AG09319 (cell line): ENCODE data around the gene SYNC.
"Not testable (repeated sequence)": the region's sequence is repeated elsewhere in the genome, so short reads cannot be mapped to it uniquely, and the experiment has no call there.

Experiments
- DNase-seq: peaks from one replicate; pipeline ENCODE4 v3.0.0-alpha.2; 2010; ENCODE audit warnings: low read depth; ENCODE audit errors: extremely low read depth
- TF ChIP-seq, protein P1 (sequence below): IDR thresholded peaks from 2 replicates; pipeline ENCODE4 v1.5.1; 2011; ENCODE audit warnings: low read depth, mild to moderate bottlenecking, inconsistent platforms, low read length, moderate library complexity

The SYNC gene

DNA sequence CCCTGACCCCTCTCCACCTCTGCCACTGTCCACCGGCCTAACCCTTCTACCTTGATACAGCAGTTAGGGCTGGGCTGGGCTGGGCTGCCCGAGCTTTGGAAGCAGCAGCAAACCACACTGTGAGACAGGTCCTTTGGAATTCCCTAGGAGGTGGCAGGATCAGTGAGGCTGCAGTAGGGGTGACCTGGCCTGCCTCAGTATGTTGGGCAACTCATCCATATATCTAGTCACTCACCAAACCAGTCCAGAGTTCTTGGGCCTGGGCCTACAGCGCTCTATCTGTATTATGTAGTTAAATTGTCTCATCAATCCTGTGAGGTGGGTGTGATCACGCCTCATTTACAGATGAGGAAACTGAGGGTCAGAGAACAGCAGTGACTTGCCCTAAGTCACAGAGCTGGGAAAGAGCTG lies 13.3 kb upstream of the SYNC start:
- no peak for DNase-seq
- TF ChIP-seq, protein P1, sequence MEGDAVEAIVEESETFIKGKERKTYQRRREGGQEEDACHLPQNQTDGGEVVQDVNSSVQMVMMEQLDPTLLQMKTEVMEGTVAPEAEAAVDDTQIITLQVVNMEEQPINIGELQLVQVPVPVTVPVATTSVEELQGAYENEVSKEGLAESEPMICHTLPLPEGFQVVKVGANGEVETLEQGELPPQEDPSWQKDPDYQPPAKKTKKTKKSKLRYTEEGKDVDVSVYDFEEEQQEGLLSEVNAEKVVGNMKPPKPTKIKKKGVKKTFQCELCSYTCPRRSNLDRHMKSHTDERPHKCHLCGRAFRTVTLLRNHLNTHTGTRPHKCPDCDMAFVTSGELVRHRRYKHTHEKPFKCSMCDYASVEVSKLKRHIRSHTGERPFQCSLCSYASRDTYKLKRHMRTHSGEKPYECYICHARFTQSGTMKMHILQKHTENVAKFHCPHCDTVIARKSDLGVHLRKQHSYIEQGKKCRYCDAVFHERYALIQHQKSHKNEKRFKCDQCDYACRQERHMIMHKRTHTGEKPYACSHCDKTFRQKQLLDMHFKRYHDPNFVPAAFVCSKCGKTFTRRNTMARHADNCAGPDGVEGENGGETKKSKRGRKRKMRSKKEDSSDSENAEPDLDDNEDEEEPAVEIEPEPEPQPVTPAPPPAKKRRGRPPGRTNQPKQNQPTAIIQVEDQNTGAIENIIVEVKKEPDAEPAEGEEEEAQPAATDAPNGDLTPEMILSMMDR = no peak

DNA sequence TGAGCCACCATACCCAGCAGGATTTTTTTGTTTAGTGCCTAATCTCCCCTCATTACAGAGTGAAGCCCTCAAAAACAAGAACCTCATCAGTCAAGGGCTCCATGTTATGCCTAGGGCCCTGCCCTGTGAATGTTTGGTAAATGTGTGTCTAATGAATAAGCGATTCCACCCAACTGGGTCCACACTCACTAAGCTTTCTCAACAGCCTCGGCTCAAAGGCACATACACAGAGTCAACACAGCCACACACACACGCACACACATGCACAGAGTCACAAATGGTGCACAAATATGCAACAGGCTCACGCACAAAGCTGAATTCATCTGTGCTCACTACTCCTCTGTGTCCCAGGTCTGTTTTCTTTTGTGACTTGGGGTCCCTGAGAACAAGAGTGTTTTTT lies 11.7 kb upstream of the SYNC start:
- DNase-seq = no peak
- TF ChIP-seq, protein P1 = no peak

DNA sequence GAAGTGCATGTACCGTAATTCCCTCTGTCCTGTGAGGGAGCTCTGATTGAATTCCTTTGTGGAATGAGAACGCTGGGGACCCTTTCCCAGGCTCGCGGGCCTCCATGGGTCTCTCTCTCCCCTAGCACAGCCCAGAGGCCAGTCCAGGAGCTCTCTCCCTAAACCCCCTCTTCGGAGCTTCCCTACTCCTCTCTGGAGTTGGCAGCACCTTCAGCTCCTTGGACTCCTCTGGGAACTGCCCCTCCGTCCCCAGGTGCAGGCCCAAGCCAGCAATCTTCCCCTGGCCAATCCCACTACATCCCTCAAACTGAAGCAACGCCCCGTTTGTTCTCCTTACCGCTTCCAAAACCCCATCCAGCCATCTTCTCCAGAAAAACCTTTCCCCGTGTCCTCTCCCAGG lies 10.5 kb upstream of the SYNC start:
- TF ChIP-seq, protein P1 = no peak
- DNase-seq = no peak

DNA sequence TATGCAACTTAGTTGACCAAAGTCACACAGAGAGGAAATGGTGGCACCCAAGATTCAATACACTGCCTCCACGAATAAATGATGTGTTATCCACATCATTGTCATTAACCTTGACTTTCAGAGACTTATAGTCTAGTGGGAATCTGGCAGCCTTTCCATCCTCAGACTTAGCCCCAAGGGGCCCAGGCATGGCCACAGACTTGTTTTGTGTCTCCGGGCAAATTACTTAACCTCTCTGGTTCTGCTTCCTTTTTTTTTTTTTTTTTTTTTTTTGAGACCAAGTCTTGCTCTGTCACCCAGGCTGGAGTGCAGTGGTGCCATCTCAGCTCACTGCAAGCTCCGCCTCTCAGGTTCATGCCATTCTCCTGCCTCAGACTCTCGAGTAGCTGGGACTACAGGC lies 8.7 kb upstream of the SYNC start:
- DNase-seq = not testable (repeated sequence)

DNA sequence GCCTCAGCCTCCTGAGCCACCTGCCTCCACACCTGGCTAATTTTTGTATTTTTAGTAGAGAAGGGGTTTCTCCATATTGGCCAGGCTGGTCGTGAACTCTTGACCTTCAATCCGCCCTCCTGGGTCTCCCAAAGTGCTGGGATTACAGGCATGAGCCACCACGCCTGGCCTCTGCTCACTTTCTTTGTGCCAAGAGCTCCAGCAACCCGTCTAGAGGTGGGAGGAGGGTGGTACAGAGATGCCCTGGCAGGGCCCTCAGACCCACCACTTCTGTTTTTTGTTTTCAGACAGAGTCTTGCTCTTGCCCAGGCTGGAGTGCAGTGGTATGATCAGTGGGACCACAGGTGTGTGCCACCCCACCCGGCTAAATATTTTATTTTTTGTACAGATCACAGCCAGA lies 6.9 kb upstream of the SYNC start:
- DNase-seq = no peak
- TF ChIP-seq, protein P1 = no peak

DNA sequence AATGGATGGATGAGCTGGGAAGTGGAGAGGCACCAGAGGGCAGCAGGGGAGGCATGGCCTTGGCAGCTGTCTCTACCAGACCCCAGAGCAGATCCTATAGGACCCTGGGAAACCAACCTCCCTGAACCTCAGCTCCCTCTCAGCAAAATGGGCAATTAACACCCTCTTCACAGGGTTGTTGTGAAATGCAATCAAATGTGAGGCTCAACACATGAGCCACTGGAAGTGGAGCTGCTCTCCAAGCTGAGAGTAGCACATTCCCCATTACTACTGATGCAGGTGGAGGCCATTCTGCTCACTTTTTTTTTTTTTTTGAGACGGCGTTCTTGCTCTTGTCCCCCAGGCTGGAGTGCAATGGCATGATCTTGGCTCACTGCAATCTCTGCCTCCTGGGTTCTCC lies 6.5 kb upstream of the SYNC start:
- no peak for DNase-seq
- TF ChIP-seq, protein P1 = no peak

DNA sequence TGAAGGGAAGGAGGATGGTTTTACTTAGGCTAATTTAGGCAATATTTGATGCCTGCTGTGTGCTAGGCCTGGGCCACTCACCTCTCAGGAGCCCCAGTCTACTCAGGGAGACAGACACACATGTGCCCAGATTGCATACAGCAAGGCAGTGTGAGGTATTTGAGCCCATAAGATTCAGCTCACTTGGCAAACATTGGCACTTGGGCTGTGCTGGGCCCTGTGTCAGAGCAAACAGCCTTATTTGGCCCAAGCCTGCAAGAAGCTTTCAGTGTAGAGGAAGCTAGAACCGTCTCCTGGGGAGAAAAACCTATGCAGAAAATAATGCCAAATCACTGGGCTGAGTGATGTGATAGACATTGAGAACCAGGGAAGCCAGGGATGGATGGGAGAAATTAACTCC lies 3.9 kb upstream of the SYNC start:
- TF ChIP-seq, protein P1 = no peak
- no peak for DNase-seq

DNA sequence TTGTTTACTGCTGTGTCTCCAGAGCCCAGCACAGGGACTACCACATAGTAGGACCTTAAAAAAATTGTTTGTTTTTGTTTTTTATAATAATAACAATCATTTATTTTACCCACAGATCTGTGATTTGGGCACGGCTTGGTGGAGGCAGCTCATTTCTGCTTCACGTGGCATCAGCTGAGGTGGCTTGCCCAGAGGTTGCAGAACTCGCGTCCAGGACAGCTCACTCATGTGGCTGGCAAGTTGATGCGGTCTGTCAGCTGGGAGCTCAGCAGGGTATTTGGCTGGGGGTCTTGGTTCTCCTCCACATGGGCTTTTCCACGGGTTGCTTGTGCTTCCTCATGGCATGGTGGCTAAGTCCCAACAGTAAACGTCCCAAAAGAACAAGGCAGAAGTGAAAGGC lies 2.9 kb upstream of the SYNC start:
- TF ChIP-seq, protein P1 = no peak
- no peak for DNase-seq
